ENCODE data around the gene SIN3B. TPM values are rescaled to one million over a fixed set of nuclear protein-coding genes. Genes with fewer than 3 reads are reported as not detected.
A peak's percentile ranks its signal among the peaks of the same experiment; 100 is the strongest.

SIN3B gene, protein sequence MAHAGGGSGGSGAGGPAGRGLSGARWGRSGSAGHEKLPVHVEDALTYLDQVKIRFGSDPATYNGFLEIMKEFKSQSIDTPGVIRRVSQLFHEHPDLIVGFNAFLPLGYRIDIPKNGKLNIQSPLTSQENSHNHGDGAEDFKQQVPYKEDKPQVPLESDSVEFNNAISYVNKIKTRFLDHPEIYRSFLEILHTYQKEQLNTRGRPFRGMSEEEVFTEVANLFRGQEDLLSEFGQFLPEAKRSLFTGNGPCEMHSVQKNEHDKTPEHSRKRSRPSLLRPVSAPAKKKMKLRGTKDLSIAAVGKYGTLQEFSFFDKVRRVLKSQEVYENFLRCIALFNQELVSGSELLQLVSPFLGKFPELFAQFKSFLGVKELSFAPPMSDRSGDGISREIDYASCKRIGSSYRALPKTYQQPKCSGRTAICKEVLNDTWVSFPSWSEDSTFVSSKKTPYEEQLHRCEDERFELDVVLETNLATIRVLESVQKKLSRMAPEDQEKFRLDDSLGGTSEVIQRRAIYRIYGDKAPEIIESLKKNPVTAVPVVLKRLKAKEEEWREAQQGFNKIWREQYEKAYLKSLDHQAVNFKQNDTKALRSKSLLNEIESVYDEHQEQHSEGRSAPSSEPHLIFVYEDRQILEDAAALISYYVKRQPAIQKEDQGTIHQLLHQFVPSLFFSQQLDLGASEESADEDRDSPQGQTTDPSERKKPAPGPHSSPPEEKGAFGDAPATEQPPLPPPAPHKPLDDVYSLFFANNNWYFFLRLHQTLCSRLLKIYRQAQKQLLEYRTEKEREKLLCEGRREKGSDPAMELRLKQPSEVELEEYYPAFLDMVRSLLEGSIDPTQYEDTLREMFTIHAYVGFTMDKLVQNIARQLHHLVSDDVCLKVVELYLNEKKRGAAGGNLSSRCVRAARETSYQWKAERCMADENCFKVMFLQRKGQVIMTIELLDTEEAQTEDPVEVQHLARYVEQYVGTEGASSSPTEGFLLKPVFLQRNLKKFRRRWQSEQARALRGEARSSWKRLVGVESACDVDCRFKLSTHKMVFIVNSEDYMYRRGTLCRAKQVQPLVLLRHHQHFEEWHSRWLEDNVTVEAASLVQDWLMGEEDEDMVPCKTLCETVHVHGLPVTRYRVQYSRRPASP
- 18.4 and 28.8 TPM in 2 replicates for total RNA-seq

DNA sequence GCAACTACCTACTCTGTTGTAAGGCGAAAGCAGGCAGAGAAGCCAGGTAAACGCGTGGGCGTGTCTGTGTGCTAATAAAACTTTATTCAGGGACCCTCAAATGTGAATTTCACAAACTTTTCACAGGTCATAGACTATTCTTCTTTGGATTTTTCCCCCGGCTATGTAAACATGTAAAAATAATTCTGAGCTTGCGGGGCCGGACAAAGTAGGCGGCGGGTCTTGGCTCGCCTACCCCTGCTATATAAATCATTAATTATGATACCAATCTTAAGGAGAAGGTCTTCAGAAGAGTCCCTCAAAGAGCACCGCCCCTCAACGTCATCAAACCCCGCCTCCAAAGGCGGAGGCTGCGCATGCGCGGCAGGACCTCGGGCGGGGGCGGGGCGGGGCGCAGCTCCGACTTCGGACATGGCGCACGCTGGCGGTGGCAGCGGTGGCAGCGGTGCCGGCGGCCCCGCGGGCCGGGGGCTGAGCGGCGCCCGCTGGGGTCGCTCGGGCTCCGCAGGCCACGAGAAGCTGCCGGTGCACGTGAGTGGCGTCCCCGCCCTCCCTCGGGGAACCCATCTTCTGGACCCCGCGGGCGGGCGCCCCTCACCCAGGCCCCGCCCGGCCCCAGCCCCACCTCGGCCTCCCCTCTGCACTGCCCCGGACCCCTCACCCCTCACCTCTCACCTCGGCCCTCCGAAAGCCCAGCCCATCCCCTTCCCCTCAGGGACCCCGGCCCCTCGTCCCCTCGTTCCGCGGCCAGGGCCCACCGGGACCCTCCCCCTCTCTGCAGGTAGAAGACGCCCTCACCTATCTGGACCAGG lies at the start of gene SIN3B:
TSS of gene SIN3B (plus strand) at position 389 of the 812 bp plus-strand sequence. CDS start at position 412, 23 bp downstream.
- TF ChIP-seq, protein P1, sequence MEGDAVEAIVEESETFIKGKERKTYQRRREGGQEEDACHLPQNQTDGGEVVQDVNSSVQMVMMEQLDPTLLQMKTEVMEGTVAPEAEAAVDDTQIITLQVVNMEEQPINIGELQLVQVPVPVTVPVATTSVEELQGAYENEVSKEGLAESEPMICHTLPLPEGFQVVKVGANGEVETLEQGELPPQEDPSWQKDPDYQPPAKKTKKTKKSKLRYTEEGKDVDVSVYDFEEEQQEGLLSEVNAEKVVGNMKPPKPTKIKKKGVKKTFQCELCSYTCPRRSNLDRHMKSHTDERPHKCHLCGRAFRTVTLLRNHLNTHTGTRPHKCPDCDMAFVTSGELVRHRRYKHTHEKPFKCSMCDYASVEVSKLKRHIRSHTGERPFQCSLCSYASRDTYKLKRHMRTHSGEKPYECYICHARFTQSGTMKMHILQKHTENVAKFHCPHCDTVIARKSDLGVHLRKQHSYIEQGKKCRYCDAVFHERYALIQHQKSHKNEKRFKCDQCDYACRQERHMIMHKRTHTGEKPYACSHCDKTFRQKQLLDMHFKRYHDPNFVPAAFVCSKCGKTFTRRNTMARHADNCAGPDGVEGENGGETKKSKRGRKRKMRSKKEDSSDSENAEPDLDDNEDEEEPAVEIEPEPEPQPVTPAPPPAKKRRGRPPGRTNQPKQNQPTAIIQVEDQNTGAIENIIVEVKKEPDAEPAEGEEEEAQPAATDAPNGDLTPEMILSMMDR (IDR thresholded peaks at IDR 0.05; ENCODE audit: insufficient read depth, low read length, severe bottlenecking), result no peak
- Histone ChIP-seq H3K27me3 (ENCODE audit: control insufficient read depth, insufficient read depth, low read length) (no peaks in the 10 kb centered on the region), H3K4me3 (ENCODE audit: low read depth, low read length) (peak within 1 kb of the TSS; percentile 94), H3K36me3 (ENCODE audit: control insufficient read depth, insufficient read depth, low read length) (peaks cover 14% of the 10 kb centered on the region)
- no peak for FAIRE-seq
- peak; percentile 70 for DNase-seq (ENCODE audit: low read depth)

DNA sequence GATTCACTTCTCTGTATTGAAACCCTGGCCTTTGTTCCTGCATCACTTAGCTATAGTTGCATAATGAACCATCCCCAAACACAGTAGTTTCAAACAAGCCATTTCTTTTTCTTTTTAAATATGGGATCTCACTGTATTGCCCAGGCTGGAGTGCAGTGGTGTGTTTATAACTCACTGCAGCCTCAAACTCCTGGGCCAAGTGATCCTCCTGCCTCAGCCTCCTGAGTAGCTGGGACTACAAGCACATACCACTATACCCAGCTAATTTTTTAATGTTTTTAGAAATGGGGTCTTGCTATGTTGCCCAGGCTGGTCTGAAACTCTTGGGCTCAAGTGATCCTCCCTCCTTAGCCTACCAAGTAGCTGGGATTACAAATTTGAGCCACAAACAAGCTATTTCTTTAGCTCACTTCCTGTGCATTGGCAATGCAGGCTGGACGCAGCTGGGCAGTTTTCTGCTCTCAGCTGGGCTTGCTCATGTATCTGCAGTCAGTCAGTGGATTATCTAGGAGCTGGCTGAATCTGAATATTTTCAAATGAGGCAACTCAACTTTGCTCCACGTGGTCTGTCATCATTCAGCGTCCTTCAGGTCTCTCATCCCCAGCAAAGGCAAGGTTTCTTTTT lies 49.5 kb upstream of the SIN3B start:
- Histone ChIP-seq H3K27me3 (ENCODE audit: control insufficient read depth, insufficient read depth, low read length) (no peaks in the 10 kb centered on the region), H3K36me3 (ENCODE audit: control insufficient read depth, insufficient read depth, low read length) (no peaks in the 10 kb centered on the region), H3K4me3 (ENCODE audit: low read depth, low read length) (no peak overlapping the region)
- TF ChIP-seq, protein P1 (IDR thresholded peaks at IDR 0.05; ENCODE audit: insufficient read depth, low read length, severe bottlenecking), result no peak
- FAIRE-seq, result no peak
- DNase-seq (ENCODE audit: low read depth), result no peak

DNA sequence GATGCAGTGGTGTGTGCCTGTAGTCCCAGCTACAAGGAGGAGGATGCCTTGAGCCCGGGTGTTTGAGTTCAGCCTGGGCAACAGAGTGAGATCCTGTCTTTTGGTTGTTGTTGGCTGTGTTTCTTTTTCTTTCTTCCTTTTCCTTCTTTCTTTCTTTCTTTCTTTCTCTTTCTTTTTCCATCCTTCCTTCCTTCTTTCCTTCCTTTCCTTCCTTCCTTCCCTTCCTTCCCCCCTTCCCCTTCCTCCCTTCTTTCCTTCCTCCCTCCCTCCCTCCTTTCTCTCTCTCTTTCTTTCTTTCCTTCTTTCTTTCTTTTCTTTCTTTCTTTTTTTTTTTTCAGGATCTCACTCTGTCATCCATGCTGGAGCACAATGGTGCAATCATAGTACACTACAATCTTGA lies 46.5 kb upstream of the SIN3B start:
- TF ChIP-seq, protein P1 (IDR thresholded peaks at IDR 0.05; ENCODE audit: insufficient read depth, low read length, severe bottlenecking), result no peak
- Histone ChIP-seq H3K36me3 (ENCODE audit: control insufficient read depth, insufficient read depth, low read length) (no peaks in the 10 kb centered on the region), H3K27me3 (ENCODE audit: control insufficient read depth, insufficient read depth, low read length) (no peaks in the 10 kb centered on the region), H3K4me3 (ENCODE audit: low read depth, low read length) (no peak overlapping the region)
- DNase-seq (ENCODE audit: low read depth), result no peak
- FAIRE-seq, result no peak

DNA sequence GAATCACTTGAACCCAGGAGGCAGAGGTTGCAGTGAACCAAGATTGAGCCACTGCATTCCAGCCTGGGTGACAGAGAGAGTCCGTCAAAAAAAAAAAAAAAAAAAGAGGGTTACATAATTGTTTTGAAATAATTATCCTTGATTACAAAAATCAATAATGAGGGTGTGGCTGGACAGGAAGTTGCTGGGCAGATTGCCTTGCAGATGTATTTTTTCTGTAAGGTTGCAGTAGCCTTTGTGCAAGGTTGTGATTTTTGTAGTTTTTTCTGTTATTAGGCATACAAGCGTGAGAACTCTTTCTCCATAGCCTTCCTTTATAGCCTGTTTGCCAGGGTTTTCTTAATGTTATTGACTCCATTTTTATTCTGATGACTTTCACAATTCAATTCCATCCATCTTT lies 40.7 kb upstream of the SIN3B start:
- TF ChIP-seq, protein P1 (IDR thresholded peaks at IDR 0.05; ENCODE audit: insufficient read depth, low read length, severe bottlenecking), result no peak
- Histone ChIP-seq H3K27me3 (ENCODE audit: control insufficient read depth, insufficient read depth, low read length) (no peaks in the 10 kb centered on the region), H3K36me3 (ENCODE audit: control insufficient read depth, insufficient read depth, low read length) (no peaks in the 10 kb centered on the region), H3K4me3 (ENCODE audit: low read depth, low read length) (no peak overlapping the region)
- FAIRE-seq (no peak), DNase-seq (ENCODE audit: low read depth) (no peak)

DNA sequence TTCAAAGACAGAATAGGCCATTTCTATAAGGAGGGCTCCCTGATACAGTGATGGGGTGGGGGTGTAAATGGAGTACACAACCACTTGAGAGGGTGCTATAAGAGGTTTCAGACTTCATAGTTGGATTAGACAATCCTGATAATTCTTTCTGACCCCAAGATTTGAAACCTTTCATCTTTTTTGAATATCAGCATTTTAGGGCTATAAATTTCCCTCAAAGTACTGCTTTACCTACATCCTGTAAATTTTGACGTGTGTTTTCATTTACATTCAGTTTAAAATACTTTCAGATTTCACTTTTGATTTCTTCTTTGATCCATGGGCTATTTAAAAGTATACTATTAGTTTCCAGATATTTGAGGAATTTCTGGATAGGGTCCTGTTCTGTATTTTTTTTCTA lies 40.0 kb upstream of the SIN3B start:
- DNase-seq (ENCODE audit: low read depth) (no peak), FAIRE-seq (no peak)
- Histone ChIP-seq H3K4me3 (ENCODE audit: low read depth, low read length) (no peak overlapping the region), H3K36me3 (ENCODE audit: control insufficient read depth, insufficient read depth, low read length) (no peaks in the 10 kb centered on the region), H3K27me3 (ENCODE audit: control insufficient read depth, insufficient read depth, low read length) (no peaks in the 10 kb centered on the region)
- TF ChIP-seq, protein P1 (IDR thresholded peaks at IDR 0.05; ENCODE audit: insufficient read depth, low read length, severe bottlenecking), result no peak

Measured in bronchial epithelial cell (primary cell).